Stimulated activated memory B cell treated with anti-CD40 and anti-IgM and Interleukin-4, amounts not matched to agents 10 μg/mL and 1 μg/mL and 100 μg/mL, for 72 hours (primary cell): ENCODE results near the gene CIRBP.

Experiments used
- ATAC-seq: fragments of 150-1000 bp; cut with Tn5 transposase; 2 replicates; pipeline ENCODE4 v1.10.0; 2021
- H3K27ac Mint-ChIP-seq: one replicate; pipeline ENCODE4 v1.8.0; 2022; ENCODE audit warnings: mild to moderate bottlenecking, mixed read lengths
- H3K27me3 Mint-ChIP-seq: one replicate; pipeline ENCODE4 v1.8.0; 2022; ENCODE audit warnings: mixed read lengths
- H3K36me3 Mint-ChIP-seq: one replicate; pipeline ENCODE4 v1.8.0; 2022; ENCODE audit warnings: mixed read lengths
- H3K4me1 Mint-ChIP-seq: one replicate; pipeline ENCODE4 v1.8.0; 2022; ENCODE audit warnings: mixed read lengths
- H3K4me3 Mint-ChIP-seq: one replicate; pipeline ENCODE4 v1.8.0; 2022; ENCODE audit warnings: mild to moderate bottlenecking, moderate library complexity, mixed read lengths
- H3K9me3 Mint-ChIP-seq: one replicate; pipeline ENCODE4 v1.8.0; 2022; ENCODE audit warnings: mixed read lengths

The CIRBP gene

DNA sequence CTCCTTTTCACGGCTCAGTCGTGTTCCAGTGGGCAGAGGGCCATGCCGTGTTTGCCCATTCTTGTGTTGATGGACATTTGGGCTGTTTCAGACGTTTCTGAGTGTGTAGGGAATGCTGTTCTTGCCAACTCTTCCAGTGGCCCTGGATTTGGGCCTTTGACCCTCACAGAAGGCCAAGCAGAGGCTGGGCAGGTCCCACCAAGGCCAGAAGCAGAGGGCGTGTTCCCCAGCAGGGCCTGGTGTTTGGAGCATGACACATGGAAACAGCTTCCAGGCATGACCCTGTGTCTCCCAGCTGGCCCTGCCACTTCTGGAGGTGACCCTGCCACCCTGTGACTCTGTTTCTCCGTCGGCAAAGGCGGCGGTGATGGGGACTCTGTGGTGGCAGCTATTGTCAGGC, 52.4 kb downstream of the CIRBP start:
- no peaks in the 10 kb centered on the region for H3K9me3 Mint-ChIP-seq
- peaks cover 5% of the 10 kb centered on the region for H3K4me1 Mint-ChIP-seq

DNA sequence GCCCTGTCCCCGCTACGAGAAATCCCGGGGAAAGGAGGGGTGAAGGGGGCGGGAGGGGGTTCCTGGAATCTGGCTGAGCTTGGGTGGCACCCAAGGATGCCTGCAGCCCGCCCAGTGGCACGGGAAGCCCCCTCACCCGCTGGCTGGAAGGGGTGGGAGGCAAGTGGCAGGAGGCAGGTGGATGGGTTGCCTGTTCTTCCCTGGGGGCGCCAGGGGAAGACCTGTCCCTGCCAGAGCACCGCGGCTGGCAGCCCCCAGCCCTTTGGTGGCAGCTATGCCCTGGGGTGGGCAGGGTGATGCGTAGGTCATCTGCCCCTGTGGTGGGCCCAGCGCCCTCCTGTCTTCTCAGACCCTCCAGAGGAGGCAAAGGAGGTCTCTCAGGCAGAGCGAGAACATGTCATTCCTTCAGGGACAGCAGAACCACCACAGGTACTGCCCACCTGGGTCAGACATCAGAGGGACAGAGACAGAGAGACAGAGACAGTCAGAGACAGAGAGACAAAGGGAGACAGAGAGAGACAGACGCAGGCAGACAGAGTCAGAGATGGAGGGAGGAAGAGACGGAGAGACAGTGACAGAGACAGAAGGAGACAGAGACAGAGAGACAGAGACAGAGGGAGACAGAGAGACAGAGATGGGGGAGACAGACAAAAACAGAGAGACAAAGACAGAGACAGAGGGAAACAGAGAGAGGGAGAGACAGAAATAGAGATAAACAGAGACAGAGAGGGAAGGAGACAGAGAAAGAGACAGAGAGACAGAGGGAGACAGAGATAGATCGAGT, 53.3 kb downstream of the CIRBP start:
- Mint-ChIP-seq H3K4me3 (no peak overlapping the region), H3K27ac (no peak overlapping the region), H3K4me1 (peaks cover 5% of the 10 kb centered on the region), H3K36me3 (no peaks in the 10 kb centered on the region), H3K27me3 (peaks cover 79% of the 10 kb centered on the region), H3K9me3 (no peaks in the 10 kb centered on the region)
- ATAC-seq, result no peak

More for the DNA sequence above, 52.4 kb downstream of the CIRBP start:
- no peak overlapping the region for H3K27ac Mint-ChIP-seq
- no peak overlapping the region for H3K4me3 Mint-ChIP-seq
- peaks cover 88% of the 10 kb centered on the region for H3K27me3 Mint-ChIP-seq
- H3K36me3 Mint-ChIP-seq, result no peaks in the 10 kb centered on the region
- ATAC-seq, result no peak

DNA sequence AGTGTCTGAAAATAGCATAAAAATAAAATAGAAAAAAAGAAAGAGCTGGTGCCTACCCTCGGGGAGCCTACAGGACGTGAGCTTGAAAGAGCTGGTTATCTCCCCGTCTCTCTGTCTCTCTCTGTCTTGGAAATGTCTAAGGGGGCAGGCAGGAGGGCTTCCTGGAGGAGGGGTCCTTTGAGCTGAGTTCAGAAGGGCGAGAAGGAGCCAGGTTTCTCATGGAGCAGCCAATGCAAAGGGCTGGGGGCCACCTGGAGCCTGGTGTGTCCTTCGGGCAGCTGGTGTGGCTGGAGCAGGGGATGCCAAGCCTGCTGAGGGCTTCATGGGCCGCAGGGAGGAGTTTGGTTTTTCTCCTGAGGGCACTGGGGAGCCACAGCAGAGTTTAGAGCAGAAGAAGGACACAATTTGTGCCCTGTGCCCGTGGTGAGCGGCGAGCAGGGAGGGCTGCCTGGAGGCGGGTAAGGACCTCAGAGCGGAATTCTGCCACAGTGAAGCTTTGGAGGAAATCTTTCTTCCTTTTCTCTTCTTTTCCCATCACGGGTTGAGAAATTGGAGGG, 55.2 kb downstream of the CIRBP start:
- no peaks in the 10 kb centered on the region for H3K36me3 Mint-ChIP-seq
- no peaks in the 10 kb centered on the region for H3K9me3 Mint-ChIP-seq
- H3K27ac Mint-ChIP-seq, result no peak overlapping the region
- H3K4me3 Mint-ChIP-seq, result no peak overlapping the region
- ATAC-seq, result no peak
- H3K4me1 Mint-ChIP-seq, result peaks cover 5% of the 10 kb centered on the region
- peaks cover 60% of the 10 kb centered on the region for H3K27me3 Mint-ChIP-seq
